Measurements from ENCODE around the gene PAPOLG. TPM values are rescaled to one million over a fixed set of nuclear protein-coding genes. Genes with fewer than 3 reads are reported as not detected.

Gene PAPOLG
- total and polyA plus RNA-seq, 2 of the 4 experiments (the other 2 are of a cell fraction): 3.5 to 12.4 TPM

- H3K23ac ChIP-seq (ENCODE audit: low read depth, low read length): no peak overlapping the region
- H3K9me1 ChIP-seq (ENCODE audit: insufficient read depth, low read length): no peaks in the 10 kb centered on the region
- no peak overlapping the region for H3K14ac ChIP-seq (replicated peaks; ENCODE audit: low read depth, low read length)
- ATAC-seq (ENCODE audit: low read depth) (no peak), DNase-seq (no peak)
- no peak overlapping the region for H4K5ac ChIP-seq (ENCODE audit: low read depth, low read length)
- no peak overlapping the region for H3K56ac ChIP-seq (ENCODE audit: extremely low read depth, insufficient read depth, low read length)
- H2AK9ac ChIP-seq (replicated peaks; ENCODE audit: low read depth, low read length, poor library complexity): no peak overlapping the region
- no TSS peak for BruUV-seq (replicated peaks)
- WGBS, 2 experiments (ENCODE audit: extremely low coverage in 2 of 2, insufficient read length in 1 of 2): no CpG with 5 or more reads among the region's 2 CpGs
- no peaks in the 10 kb centered on the region for H3K36me3 ChIP-seq (ENCODE audit: control insufficient read depth, insufficient read depth, low read length)
- H3K4ac ChIP-seq (ENCODE audit: low read depth, low read length): no peak overlapping the region
- H3K9me3 ChIP-seq (ENCODE audit: control insufficient read depth, insufficient read depth, low read length): no peaks in the 10 kb centered on the region
- H2AFZ ChIP-seq (replicated peaks; ENCODE audit: low read length, poor library complexity): no peak overlapping the region
- H3K4me3 ChIP-seq (ENCODE audit: insufficient read depth, low read depth, low read length): no peak overlapping the region
- H2AK5ac ChIP-seq (ENCODE audit: low read depth, low read length): no peak overlapping the region
- H4K8ac ChIP-seq (ENCODE audit: low read depth in 2 of 2, low read length in 2 of 2): no peak overlapping the region
- TF ChIP-seq POLR2A (IDR thresholded peaks at IDR 0.05; ENCODE audit: low read depth, low read length) (no peak), FOS (IDR thresholded peaks at IDR 0.05; ENCODE audit: low read depth, low read length) (no peak), CEBPB (IDR thresholded peaks at IDR 0.05; ENCODE audit: low read depth, low read length) (no peak), MAFK (IDR thresholded peaks at IDR 0.05; ENCODE audit: low read depth, low read length) (no peak), MAZ (IDR thresholded peaks at IDR 0.05; ENCODE audit: borderline replicate concordance, low read depth, low read length) (no peak), RFX5 (IDR thresholded peaks at IDR 0.05; ENCODE audit: low read depth, low read length) (no peak), CHD1 (IDR thresholded peaks at IDR 0.05; ENCODE audit: low read depth, low read length) (no peak)
- H2BK20ac ChIP-seq (ENCODE audit: low read depth, low read length): no peak overlapping the region
- no peak overlapping the region for H3K9ac ChIP-seq (ENCODE audit: low read depth, low read length)
- ChIA-PET CTCF (no interaction called here), POLR2A (ENCODE audit: unreplicated experiment) (no interaction called here)
- H2BK15ac ChIP-seq (ENCODE audit: low read depth, low read length): no peak overlapping the region
- dilution Hi-C loops (cut with HindIII; ENCODE audit: low sequenced_read_pairs, unreplicated experiment): no loop called here
- H3K18ac ChIP-seq (ENCODE audit: low read depth, low read length): no peak overlapping the region
- in situ Hi-C loops (cut with MboI; ENCODE audit: low sequenced_read_pairs): no loop called here
- no peaks in the 10 kb centered on the region for H3K4me1 ChIP-seq (ENCODE audit: control insufficient read depth, insufficient read depth, low read length)
- no peak overlapping the region for H2BK5ac ChIP-seq (ENCODE audit: low read depth, low read length, poor library complexity, severe bottlenecking)
- H4K91ac ChIP-seq (ENCODE audit: insufficient read depth, low read depth, low read length): no peak overlapping the region
- H2BK120ac ChIP-seq (ENCODE audit: low read depth, low read length): no peak overlapping the region
- no peak overlapping the region for H3K27ac ChIP-seq (ENCODE audit: insufficient read depth, low read length)
- no peak overlapping the region for H3K4me2 ChIP-seq (ENCODE audit: low read depth, low read length)
- no peaks in the 10 kb centered on the region for H4K20me1 ChIP-seq (ENCODE audit: insufficient read depth, low read length)
- no peaks in the 10 kb centered on the region for H3K79me1 ChIP-seq (ENCODE audit: low read depth in 1 of 2, low read length in 2 of 2)
- intact Hi-C loops (cut with micrococcal nuclease): no loop called here
- peaks cover 28% of the 10 kb centered on the region for H3K27me3 ChIP-seq (ENCODE audit: control insufficient read depth, insufficient read depth, low read length)
Measured at GRCh38 chr2:60832621-60833020, 76.6 kb downstream of the PAPOLG start.
